Endothelial cell of umbilical vein (primary cell): ENCODE measurements around the gene SIX6. TPM values are rescaled to one million over a fixed set of nuclear protein-coding genes. Genes with fewer than 3 reads are reported as not detected.

Experiments used
- BruUV-seq: library from RNA; stranded (reverse); fragments of 400-500 nt; replicated peaks from 2 replicates; lab custom pipeline; 2021; lab: Mats Ljungman, UMichigan
- CTCF ChIA-PET: fragments of 300-600, 350-600 bp; sonication (Branson Sonifier 250); formaldehyde crosslinking; loops from one replicate; lab custom pipeline; 2021; ENCODE audit warnings: antibody characterized with exemption, inconsistent platforms; lab: Charles Lee
- POLR2A ChIA-PET: fragments of 300-600, 350-600 bp; sonication (Branson Sonifier 250); formaldehyde crosslinking; loops from one replicate; lab custom pipeline; 2021; ENCODE audit warnings: antibody characterized with exemption, inconsistent platforms; lab: Charles Lee
- DNase-seq: peaks from one replicate; pipeline ENCODE4 v3.0.0-alpha.2; 2011; ENCODE audit warnings: low read depth, low spot score
- FAIRE-seq: peaks from 2 replicates; lab custom pipeline; 2011; peaks lifted over from hg19 to GRCh38; lab: Jason Lieb, UNC
- H2AFZ ChIP-seq: 2 replicates; pipeline ENCODE4 v1.6.0; 2012; ENCODE audit warnings: low read depth, low read length, control low read depth, inconsistent platforms
- H3K27ac ChIP-seq: 2 replicates; pipeline ENCODE4 v1.5.1; 2011; ENCODE audit warnings: low read depth, mild to moderate bottlenecking, control low read depth, low read length, moderate library complexity; ENCODE audit not compliant: insufficient read depth
- H3K27me3 ChIP-seq, 2 experiments: 2 replicates each; pipeline versions ENCODE4 v1.6.0 to v1.6.1; 2011; ENCODE audit warnings: low read length in 2 of 2, mixed read lengths in 1 of 2; ENCODE audit not compliant: control insufficient read depth in 2 of 2, insufficient read depth in 2 of 2
- H3K36me3 ChIP-seq, 2 experiments: 2 replicates in 1 of 2; 3 replicates in 1 of 2; pipeline ENCODE4 v1.5.1; 2011; ENCODE audit warnings: low read length in 2 of 2, mild to moderate bottlenecking in 1 of 2, moderate library complexity in 1 of 2; ENCODE audit not compliant: control insufficient read depth in 2 of 2, insufficient read depth in 2 of 2; ENCODE audit errors: extremely low read depth in 1 of 2
- H3K4me1 ChIP-seq: 3 replicates; pipeline ENCODE4 v1.5.1; 2011; ENCODE audit warnings: mild to moderate bottlenecking, low read length; ENCODE audit not compliant: control insufficient read depth, insufficient read depth; ENCODE audit errors: extremely low read depth
- H3K4me2 ChIP-seq: 2 replicates; pipeline ENCODE4 v1.6.1; 2011; ENCODE audit warnings: low read length, control low read depth, mixed read lengths; ENCODE audit not compliant: insufficient read depth
- H3K4me3 ChIP-seq, 3 experiments: fragments of 200-600 bp in 1 of 3; sonication (generic), shearing (Covaris generic) in 1 of 3; replicated peaks in 1 of 3; 2 replicates each; pipeline ENCODE4 v1.5.1; 2011 to 2016; ENCODE audit warnings: control low read depth in 3 of 3, low read length in 3 of 3, mild to moderate bottlenecking in 2 of 3, inconsistent platforms in 1 of 3, low read depth in 1 of 3, moderate library complexity in 1 of 3; ENCODE audit not compliant: insufficient read depth in 1 of 3
- H3K79me2 ChIP-seq: 2 replicates; pipeline ENCODE4 v1.6.0; 2012; ENCODE audit warnings: low read length, inconsistent platforms; ENCODE audit not compliant: control insufficient read depth, insufficient read depth
- H3K9ac ChIP-seq: replicated peaks from 2 replicates; pipeline ENCODE3; 2011; ENCODE audit warnings: low read length, control low read depth; ENCODE audit not compliant: insufficient read depth; ENCODE audit errors: extremely low read depth
- H3K9me1 ChIP-seq: replicated peaks from 3 replicates; pipeline ENCODE4 v1.6.0; 2011; ENCODE audit warnings: mild to moderate bottlenecking, low read length; ENCODE audit not compliant: control insufficient read depth, insufficient read depth; ENCODE audit errors: extremely low read depth
- H3K9me3 ChIP-seq: replicated peaks from 2 replicates; pipeline ENCODE4 v1.5.1; 2012; ENCODE audit warnings: low read length, inconsistent platforms; ENCODE audit not compliant: control insufficient read depth, insufficient read depth
- H4K20me1 ChIP-seq: replicated peaks from 2 replicates; pipeline ENCODE3; 2011; ENCODE audit warnings: mild to moderate bottlenecking, low read length; ENCODE audit not compliant: control insufficient read depth, insufficient read depth; ENCODE audit errors: extremely low read depth
- CTCF ChIP-seq, 2 donors: IDR thresholded peaks; 1 replicate in 1 of 2; 2 replicates in 1 of 2; pipeline ENCODE4 v1.5.1; 2011; ENCODE audit warnings: low read length in 2 of 2, mild to moderate bottlenecking in 2 of 2, moderate library complexity in 2 of 2, control low read depth in 1 of 2, inconsistent platforms in 1 of 2, low read depth in 1 of 2; ENCODE audit not compliant: insufficient read depth in 1 of 2; ENCODE audit errors: extremely low read depth in 1 of 2
- EZH2 ChIP-seq: IDR thresholded peaks from 2 replicates; pipeline ENCODE4 v1.6.1; 2012; ENCODE audit warnings: borderline replicate concordance, low read depth, mild to moderate bottlenecking, moderate library complexity, low read length, inconsistent platforms; ENCODE audit not compliant: severe bottlenecking
- FOS ChIP-seq: IDR thresholded peaks from 2 replicates; pipeline ENCODE4 v1.6.1; 2011; ENCODE audit warnings: mild to moderate bottlenecking, low read length, moderate library complexity, borderline replicate concordance; ENCODE audit not compliant: insufficient read depth
- GATA2 ChIP-seq: IDR thresholded peaks from 2 replicates; pipeline ENCODE4 v1.7.0; 2011; ENCODE audit warnings: low read depth, mild to moderate bottlenecking, moderate library complexity, mixed read lengths, low read length; ENCODE audit not compliant: insufficient read length, insufficient read depth
- JUN ChIP-seq: IDR thresholded peaks from 2 replicates; pipeline ENCODE4 v1.6.1; 2011; ENCODE audit warnings: borderline replicate concordance, low read depth; ENCODE audit not compliant: insufficient read length, insufficient read depth
- MAX ChIP-seq: IDR thresholded peaks from 2 replicates; pipeline ENCODE4 v1.6.1; 2011; ENCODE audit not compliant: insufficient read depth, insufficient read length
- MYC ChIP-seq: IDR thresholded peaks from one replicate; pipeline ENCODE4 v1.6.1; 2011; ENCODE audit warnings: mild to moderate bottlenecking, low read depth, low read length
- POLR2A ChIP-seq: IDR thresholded peaks from 2 replicates; pipeline ENCODE4 v1.6.1; 2012; ENCODE audit warnings: low read depth, mild to moderate bottlenecking, control low read depth, low read length
- POLR2AphosphoS5 ChIP-seq: IDR thresholded peaks from 2 replicates; pipeline ENCODE4 v1.6.1; 2012; ENCODE audit warnings: low read depth, mild to moderate bottlenecking, control low read depth, low read length, moderate library complexity; ENCODE audit not compliant: insufficient read depth
- dilution Hi-C: fragments of 300-500 bp; cut with MboI; formaldehyde crosslinking; loops from one replicate; pipeline ENCODE4 v1.15.0; 2019; ENCODE audit warnings: low sequenced_read_pairs; ENCODE audit not compliant: extremely low pct_ligation_motif_present
- intact Hi-C: fragments of 100-400 bp; cut with micrococcal nuclease; formaldehyde crosslinking; loops from one replicate; pipeline ENCODE4 v1.10.0; 2022
- polyA plus RNA-seq, 4 experiments: library from polyadenylated mRNA; depleted of rRNA in 3 of 4; stranded (reverse) in 3 of 4; unstranded in 1 of 4; fragments of >200 nt; gene quantifications; 2 replicates each; pipeline versions ENCODE4 v1.2.1 to v1.2.3, GENCODE V29; 2011 to 2012; ENCODE audit warnings: missing spikeins in 1 of 4
- total RNA-seq: library from RNA; stranded (reverse); gene quantifications from 2 replicates; pipeline ENCODE4 v1.2.3, GENCODE V29; 2021

The SIX6 gene
- total and polyA plus RNA-seq, 2 donors (not counting 3 experiments of a cell fraction or from before 2014, with no cell fraction given): not detected

- Histone ChIP-seq H4K20me1 (no peaks in the 10 kb centered on the region), H3K4me1 (no peaks in the 10 kb centered on the region), H3K36me3 (no peaks in the 10 kb centered on the region), H3K27ac (no peak overlapping the region), H3K4me2 (no peak overlapping the region), H3K9ac (no peak overlapping the region), H3K27me3 (peaks cover 22 to 43% of the 10 kb centered on the region in 2 experiments), H3K9me1 (no peaks in the 10 kb centered on the region), H3K9me3 (no peaks in the 10 kb centered on the region), H3K79me2 (no peaks in the 10 kb centered on the region), H2AFZ (no peak overlapping the region), H3K4me3 (no peak overlapping the region)
- intact Hi-C loops (no loop called here), dilution Hi-C loops (no loop called here)
- TF ChIP-seq MAX: no peak
- TF ChIP-seq JUN: no peak
- TF ChIP-seq FOS: no peak
- TF ChIP-seq POLR2A: no peak
- no peak for TF ChIP-seq CTCF (IDR thresholded peaks at IDR 0.05; ENCODE audit: extremely low read depth in 1 of 2, insufficient read depth in 1 of 2, low read depth in 1 of 2, low read length in 2 of 2)
- TF ChIP-seq MYC: no peak
- TF ChIP-seq GATA2: no peak
- TF ChIP-seq EZH2: no peak
- TF ChIP-seq POLR2AphosphoS5: no peak
- ChIA-PET CTCF (no interaction called here), POLR2A (no interaction called here)
- no peak for FAIRE-seq
- no TSS peak for BruUV-seq
- no peak for DNase-seq
Measured at GRCh38 chr14:60490270-60490669, 18.7 kb upstream of the SIX6 start.
